Stimulated activated CD8-positive, alpha-beta memory T cell treated with anti-CD3 and anti-CD28 coated beads, Interleukin-2, amount 100 ng/mL, for 1 hour (primary cell): ENCODE measurements around the gene BRSK2.

ENCODE experiments used
- DNase-seq, 2 donors: peaks; one replicate each; pipeline ENCODE4 v3.0.0-alpha.2; 2020; ENCODE audit warnings: low read depth in 2 of 2

Gene BRSK2

DNA sequence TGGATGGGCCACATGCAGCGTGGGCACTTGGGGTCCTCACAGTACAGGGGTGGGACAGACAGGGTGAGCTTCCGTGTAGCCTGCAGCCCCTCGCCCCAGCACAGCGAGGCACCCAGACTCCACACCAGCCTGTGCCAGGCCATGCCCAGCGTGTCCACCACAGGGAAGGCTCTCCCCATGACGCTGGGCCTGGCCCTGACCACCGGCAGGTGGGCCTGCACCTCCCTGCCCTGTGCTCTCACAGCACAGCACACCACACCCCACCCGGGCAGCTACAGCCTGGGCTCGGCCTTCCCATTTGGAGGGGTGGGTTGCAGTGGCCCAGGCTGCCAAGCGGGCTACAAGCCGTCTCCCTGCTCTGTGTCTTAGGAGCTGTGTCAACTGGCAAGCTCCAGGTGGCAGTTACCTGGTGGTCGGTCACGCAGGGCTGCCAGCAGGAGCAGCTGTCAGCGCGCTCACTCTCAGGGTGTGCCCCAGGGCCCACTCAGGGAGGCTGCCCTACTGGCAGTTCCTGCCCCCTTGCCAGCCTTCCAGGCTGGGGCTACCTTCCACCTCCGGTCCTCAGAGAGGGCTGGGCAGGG, 92.2 kb downstream of the BRSK2 start:
- no peak for DNase-seq

DNA sequence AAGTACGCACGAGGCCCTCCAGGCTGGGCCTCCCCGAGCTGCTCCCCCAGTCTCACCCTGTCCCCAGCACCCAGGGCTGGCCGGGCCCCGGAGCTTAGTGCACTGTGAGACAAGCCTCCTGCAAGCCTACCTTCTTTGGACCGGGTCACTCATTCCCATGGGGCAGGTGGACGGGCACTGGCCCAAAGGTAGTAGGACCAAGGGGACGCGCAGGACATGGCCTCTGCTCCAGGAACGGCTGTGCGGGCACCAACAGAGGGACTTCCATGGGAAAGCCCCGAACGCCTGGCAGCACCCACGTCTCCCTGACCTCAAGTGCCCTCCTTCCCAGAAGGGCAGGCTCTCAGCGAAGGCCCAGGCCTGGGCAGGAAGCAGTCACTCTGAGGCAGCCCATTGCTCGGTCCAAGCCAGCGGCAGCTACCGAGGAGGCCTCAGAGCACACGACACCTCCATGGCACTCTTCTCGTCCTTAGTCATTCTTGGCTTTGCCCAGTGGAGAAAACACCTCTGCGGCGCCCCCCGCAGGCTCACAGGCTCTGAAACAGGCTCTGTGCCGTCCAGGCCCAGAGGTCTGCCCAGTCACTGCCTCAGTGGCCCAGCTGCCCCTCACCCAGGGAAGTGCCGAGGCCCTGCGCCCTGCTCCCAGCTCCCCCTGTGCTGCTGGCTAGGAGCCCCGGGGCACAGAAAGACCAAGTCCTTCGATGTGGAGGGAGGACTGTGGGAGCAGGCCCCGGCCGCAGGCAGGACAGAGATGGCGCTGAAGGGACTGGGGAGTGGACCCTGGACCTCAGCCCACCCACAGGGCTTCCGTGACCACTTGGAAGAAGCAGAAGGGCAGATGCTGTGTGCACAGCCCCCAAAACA, 93.1 kb downstream of the BRSK2 start:
- no peak for DNase-seq

- DNase-seq, result no peak
These were observed 93.8 kb downstream of the BRSK2 start for GRCh38 chr11:1483445-1483961.

- no peak for DNase-seq
These were observed 94.4 kb downstream of the BRSK2 start for GRCh38 chr11:1484061-1484671.

DNA sequence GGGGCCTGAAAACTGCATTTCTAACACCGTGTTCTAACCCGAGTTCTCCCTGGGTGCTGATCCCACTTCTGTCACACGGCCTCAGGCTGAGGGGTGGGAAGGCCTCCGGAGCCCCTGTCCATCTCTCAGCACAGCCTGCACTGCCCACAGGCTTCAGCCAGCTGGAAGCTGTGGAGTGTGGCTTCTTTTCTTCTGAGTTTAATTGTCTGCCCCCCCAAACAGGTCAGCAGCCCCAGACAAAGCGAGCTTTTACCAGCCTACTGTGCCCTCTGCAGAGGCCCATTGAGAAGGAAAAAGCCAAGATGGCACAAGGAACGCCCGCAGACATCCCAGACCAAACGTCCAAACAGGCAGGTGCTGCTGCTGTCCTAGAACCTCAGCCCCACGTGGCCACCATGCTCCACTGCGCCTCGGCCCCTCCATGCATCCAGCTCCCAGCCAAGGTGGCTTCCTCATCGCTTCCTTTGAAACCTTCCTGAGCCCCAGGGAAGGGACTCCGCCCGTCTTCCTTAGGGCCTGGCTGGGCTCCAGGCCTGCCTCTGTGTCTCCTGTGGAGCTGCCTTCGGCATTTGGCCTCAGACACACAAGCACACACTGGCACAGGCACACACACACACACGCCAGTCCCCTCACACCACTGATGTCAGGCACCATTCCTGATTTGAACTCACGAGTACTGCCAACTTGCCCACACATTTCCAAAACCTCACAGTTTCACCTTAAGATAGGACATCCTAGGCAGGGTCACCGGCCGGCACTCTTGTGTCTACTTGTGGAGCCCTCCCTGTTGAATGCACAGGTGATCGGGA, 95.2 kb downstream of the BRSK2 start:
- DNase-seq, result no peak

DNA sequence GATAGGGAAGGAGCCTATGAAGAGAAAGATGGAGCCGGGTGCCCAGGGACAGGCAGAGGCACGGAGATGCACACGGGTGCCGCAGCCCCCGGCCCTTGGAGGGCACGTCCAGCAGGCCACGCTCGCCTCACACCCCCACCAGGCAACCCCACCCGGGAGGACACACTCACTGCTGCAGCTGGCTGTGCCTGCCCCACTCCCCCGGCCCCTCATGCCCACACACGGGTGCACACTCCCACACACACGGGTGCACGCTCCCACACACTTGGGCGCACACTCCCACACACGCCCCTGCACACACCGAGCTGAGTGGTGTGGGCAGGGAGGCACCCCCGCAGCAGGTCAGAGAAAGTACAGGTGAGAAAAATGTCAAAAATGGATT, 95.8 kb downstream of the BRSK2 start:
- no peak for DNase-seq

- no peak for DNase-seq
These were observed 96.5 kb downstream of the BRSK2 start, which contains the start of gene MOB2 for GRCh38 chr11:1486054-1486825. MOB2 (minus strand) TSS chr11:1486779; CDS start chr11:1486556, 223 bp downstream.

DNA sequence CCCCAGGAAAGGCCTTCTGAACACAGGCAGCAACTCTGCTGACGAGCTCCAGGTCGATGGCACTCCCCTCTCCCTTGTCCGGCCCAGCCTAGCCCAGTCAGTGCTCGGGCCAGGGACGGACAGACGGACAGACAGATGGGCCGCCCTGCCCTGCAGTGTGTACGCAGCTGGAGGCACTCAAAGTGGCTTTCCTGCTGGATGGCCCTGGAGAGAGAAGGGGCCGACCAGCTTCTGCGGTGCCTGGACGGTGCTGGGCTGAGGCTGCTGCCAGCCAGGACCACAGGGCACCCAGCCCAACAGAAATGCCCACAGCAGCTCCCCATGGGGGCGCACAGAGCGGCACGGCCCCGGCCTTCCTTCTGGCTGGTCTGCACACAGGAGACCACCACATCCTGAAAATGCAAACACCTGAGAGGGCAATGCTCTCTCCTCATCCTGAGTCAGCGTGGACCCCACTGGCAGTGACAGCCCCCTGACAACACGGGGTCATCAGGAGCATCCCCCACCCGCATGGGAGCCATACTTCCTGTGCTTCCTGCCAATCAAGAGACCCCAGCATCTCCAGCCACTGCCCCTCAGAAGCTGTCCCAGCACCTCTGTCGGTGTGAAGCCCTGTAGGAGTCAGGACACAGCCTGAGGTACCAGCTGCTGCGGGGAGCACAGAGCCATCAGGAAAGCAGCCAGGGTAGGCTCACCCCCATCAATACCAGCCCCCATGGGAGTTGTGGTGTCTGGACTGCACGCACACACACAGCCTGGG, 97.5 kb downstream of the BRSK2 start:
- DNase-seq, result no peak

DNA sequence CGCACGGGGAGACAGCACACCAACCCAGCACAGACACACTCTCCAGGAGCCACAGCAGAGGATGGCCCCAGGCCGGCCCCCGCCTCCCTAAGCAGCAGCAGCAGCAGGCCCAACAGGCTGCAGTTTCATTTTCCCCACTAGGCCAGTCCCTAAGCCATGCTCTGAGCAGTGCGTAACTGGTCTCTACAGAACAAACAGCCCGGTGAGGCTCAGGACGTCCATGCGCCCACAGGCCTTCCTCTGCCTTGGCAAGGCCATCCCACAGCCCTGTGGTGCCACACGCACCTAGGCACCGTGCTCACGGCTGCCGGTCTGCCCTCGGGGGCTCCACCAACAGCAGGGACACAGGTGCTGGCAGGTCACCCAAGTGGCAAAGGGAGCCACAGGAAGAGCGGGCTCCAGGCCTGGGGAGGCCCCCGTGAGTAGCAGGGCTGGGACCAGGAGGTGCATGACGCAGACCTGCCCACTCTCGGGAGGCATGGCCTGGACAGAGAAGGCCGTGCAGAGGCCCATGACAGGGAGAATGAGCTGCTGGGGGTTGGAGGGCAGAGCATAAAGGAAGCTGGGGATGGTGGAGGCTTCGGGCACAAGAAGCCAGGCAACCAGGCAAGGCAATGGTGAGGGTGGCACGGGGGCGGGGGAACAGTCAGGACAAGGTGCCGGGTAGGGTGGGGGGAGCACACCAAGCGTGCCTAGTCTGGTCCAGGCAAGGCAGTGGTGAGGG, 98.3 kb downstream of the BRSK2 start:
- DNase-seq, result no peak

GRCh38 chr11:1488575-1489180, 98.9 kb downstream of the BRSK2 start:
- DNase-seq, result no peak

DNA sequence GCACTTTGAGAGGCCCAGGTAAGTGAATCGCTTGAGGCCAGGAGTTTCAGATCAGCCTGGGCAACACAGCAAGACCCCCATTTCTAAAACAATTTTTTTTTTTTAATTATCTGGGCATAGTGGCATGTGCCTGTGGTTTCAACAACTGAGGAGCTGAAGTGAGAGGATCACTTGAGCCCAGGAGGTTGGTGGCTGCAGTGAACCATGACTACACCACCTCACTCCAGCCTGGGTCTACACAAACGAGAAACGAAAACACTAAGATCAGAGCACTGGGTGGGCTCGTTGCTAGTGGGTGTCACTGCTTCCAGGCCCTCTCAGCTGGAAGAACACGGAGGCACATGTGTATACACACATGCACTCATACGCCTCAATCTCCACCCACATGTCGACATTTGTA, 100.9 kb downstream of the BRSK2 start:
- DNase-seq, result no peak

GRCh38 chr11:1491379-1491778, 101.6 kb downstream of the BRSK2 start:
- no peak for DNase-seq

DNA sequence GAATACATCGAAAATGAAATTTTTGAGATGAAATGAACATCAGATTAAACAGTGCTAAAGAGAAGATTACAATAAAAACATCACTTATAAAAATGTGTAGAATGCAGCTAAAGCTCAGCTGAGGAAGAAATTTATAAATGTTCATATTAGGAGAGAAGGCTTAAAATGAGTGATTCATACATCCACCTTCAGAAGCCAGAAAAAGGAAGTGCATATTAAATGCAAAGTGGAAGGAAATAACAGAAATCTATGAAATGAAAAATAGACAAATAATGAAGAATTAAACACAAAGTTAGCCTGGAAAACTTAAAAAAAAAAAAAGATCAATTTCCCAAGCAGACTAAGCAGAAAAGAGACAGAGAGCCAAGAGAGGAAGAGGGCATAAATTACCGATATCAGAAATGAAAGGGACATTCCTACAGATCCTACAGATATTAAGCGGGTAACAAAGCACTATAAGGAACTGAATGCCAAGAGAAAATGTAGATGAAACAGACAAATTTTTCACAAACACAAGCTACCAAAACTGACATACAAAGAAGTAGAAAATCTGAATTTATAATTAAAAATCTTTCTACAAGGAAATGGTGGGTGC, 104.0 kb downstream of the BRSK2 start:
- no peak for DNase-seq

DNA sequence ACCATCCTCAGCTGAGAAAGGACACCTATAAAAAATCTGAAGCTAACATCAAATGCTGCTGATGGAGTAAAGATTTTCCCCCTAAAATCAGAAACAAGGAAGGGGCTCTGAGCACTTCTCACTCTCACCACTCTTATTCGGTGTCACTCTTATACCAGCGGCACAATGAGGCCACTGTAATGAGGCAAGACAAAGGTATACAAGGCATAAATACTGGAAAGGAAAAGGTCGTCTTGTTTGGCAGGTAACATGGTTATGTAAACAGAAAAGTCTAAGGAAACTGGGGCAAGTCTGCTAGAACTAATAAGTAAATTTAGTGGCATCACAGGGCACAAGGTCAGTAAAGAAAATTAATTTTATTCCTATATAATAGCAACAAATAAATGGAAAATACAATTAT, 104.9 kb downstream of the BRSK2 start:
- no peak for DNase-seq

DNA sequence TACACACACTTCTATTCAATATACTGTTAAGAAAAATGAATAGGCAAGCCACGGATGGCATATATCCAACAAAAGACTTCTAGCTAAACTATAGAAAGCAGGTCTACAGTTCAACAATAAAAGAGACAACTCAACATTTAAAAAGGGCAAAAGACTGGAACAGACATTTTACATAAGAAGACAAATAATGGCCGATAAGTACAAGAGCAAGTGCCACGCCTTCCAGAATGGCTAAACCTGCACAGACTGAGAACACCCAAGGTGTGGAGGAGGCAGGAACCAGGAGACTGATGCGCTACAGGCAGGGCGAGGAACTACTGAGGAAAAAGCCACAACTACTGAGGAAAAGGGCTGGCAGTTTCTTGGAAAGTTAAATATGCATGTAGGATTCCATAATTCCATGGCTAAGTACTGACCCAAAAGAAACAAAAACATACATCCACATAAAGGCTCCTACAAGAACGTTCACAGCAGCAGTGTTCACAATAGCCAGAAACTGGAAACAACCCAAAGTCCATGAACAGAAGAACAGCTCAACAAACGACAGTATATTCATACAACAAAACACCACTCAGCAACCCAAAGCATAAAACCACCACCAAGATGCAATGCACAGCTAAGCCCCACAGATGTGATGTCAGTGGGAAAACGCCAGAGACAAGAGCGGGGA, 106.5 kb downstream of the BRSK2 start:
- no peak for DNase-seq

DNA sequence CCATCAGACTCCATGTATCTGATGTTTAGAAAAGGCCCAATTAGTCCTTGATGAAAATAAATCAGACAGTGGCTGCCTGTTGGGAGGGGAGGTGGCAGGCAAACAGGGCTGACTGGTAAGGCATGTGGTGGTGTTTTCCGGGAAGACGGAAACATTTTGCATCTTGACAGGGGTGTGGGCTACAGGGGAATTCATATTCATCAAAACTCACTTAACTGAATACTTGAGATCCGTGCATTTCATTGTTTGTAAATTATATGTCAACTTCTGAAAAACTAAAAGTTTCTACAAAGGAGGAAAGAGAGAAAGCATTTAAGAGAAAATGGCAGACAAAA, 107.0 kb downstream of the BRSK2 start:
- no peak for DNase-seq

GRCh38 chr11:1497600-1497999, 107.9 kb downstream of the BRSK2 start:
- no peak for DNase-seq

GRCh38 chr11:1498262-1498661, 108.5 kb downstream of the BRSK2 start:
- DNase-seq, result no peak
